ENCODE measurements around the gene RILPL1.

- TF ChIP-seq CTCF (IDR thresholded peaks at IDR 0.05 in 2 of 3, conservative IDR thresholded peaks at IDR 0.05 in 1 of 3; ENCODE audit: control insufficient read depth in 2 of 3, extremely low read depth in 1 of 3, insufficient read depth in 1 of 3, low read depth in 3 of 3, low read length in 3 of 3), result no peak
- no peak for TF ChIP-seq NFIC (IDR thresholded peaks at IDR 0.05; ENCODE audit: low read depth, low read length)
- no peak for TF ChIP-seq ZNF207 (IDR thresholded peaks at IDR 0.05; ENCODE audit: borderline replicate concordance)
- no peak for TF ChIP-seq POLR2A (IDR thresholded peaks at IDR 0.05; ENCODE audit: low read depth, low read length)
- TF ChIP-seq RCOR1 (conservative IDR thresholded peaks at IDR 0.05; ENCODE audit: low read depth, low read length), result no peak
- TF ChIP-seq CEBPB (IDR thresholded peaks at IDR 0.05; ENCODE audit: borderline replicate concordance in 1 of 2, low read depth in 2 of 2, low read length in 2 of 2), result 0 out of 4 replicates have a peak, but pooled peaks of 1 of the 2 experiments have one; percentile 15
- 0 out of 2 replicates have a peak, but pooled peaks have one; percentile 34 for TF ChIP-seq EED (IDR thresholded peaks at IDR 0.05; ENCODE audit: low read depth)
- no peak for TF ChIP-seq SMC3 (IDR thresholded peaks at IDR 0.05; ENCODE audit: borderline replicate concordance, low read length)
- TF ChIP-seq GATAD2B (conservative IDR thresholded peaks at IDR 0.05; ENCODE audit: low read depth), result no peak
- no peak for TF ChIP-seq CBX5 (IDR thresholded peaks at IDR 0.05; ENCODE audit: low read depth)
These were observed 90.7 kb downstream of the RILPL1 start for GRCh38 chr12:123442774-123443173.

Data from GM12878 (cell line).